NCI-H128 (cell line): ENCODE results near the gene LDLRAD4.

Experiments
- DNase-seq: peaks from one replicate; lab custom pipeline; 2025; ENCODE audit not compliant: unreplicated experiment; lab: John Stamatoyannopoulos, UW

Gene LDLRAD4

DNA sequence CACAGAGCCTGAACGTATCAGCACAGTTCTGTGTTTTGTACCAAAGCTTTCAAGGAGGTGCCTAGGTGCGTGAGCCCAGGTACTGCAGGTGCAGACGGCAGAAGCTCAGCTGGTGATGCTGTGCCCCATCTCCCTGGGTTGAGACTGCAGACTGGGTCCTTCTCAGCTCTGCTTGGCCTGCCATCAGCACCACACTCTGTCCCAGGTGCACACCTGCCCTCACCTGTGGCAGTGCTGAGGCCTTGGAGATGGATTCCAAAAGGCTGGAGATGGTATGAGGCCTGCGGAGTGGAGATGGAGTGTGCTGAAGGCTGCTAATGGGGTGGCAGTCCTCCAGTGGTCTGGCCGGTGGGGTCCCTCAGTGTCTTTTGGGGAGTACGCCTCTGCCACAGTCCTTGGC is 9.3 kb downstream of the LDLRAD4 start:
- DNase-seq, result no peak

DNA sequence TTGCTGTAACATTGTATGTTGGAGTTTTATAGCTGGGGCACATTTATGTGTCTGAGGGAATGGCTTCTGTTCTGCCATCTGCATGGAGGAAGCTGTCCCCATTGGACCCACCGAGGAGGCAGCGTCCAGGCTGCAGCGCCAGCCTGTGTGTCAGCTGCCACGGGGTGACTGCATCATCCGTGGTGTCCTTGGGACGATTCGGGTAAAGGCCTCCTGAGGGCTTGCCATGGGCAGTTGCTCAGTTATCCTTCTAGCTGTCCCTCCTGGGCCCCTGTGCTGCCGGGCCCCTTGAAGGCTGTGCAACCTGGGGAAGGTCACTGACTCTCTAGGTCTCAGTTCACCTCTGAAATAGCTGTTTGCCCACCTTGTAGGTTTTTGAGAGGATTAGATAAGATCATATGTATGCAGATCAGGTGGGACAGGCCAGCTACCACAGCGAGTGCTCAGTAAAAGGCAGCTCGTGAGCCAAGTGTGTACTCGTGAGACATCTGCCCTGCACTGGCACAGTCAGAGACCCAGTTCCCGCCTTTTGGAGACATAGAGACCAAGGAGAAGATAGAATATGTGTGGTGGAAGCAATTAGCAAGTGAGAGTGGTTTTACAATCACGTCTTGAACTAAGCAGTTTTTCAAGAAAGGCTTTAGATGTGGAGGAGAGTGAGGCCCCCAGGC is 10.6 kb downstream of the LDLRAD4 start:
- DNase-seq, result no peak

DNA sequence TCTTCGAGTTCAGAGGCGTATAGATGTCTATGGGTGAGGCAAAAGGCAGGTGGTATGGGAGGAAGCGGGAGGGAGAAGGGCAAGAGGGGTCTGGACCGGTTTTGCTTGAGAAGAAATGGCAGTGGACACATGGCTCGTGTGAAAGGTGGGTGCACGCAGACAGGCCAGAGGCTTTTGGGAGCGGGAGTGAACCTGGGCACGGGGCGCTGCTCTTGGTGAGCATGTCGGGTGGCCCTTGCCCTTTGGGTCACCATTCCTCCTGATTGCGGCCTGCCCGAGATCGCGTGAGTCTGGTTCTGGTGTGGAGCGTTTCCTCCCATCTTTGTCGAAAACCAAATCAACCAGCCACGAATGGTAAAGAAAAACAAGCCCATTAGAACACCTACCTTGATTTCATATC is 12.6 kb downstream of the LDLRAD4 start:
- DNase-seq, result no peak

DNA sequence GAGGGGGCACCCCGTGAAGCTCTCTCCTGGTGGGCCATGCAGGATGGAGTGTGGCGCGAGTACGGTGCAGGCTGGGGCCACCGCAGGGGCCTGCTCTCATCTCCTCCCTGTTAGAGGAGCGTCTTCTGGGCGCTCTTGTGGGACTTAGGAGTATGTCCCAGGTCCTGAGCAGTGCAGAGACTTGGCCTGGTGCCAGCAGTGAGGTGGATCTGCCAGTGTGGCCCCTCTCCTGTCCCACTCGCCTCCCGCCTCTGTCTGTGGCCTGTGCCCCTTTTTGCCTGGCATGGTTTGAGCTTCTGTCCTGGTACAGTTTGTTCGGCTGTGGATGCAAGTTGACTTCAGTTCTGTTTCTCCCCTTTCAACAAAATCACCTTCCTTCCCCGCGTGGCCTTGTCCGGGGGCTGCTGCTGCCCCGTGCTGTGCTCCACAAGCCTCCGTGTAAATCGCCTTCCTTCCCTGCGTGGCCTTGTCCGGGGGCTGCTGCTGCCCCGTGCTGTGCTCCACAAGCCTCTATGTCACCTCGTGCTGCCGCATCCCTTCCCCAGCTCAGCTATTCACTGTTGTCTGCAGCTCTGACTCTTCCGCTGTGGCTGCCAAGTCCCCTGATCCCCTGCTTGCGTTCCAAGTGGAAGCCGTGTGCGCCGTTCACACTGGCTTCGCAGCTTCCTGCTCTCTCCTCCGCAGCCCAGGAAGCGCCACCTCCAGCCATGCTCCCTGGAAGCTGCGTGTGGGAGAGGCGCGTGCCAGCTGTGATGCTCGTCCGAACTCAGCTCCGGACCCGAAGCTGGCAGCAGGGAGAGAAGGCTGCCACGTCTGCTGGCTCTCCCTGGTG is 13.7 kb downstream of the LDLRAD4 start:
- DNase-seq, result no peak

DNA sequence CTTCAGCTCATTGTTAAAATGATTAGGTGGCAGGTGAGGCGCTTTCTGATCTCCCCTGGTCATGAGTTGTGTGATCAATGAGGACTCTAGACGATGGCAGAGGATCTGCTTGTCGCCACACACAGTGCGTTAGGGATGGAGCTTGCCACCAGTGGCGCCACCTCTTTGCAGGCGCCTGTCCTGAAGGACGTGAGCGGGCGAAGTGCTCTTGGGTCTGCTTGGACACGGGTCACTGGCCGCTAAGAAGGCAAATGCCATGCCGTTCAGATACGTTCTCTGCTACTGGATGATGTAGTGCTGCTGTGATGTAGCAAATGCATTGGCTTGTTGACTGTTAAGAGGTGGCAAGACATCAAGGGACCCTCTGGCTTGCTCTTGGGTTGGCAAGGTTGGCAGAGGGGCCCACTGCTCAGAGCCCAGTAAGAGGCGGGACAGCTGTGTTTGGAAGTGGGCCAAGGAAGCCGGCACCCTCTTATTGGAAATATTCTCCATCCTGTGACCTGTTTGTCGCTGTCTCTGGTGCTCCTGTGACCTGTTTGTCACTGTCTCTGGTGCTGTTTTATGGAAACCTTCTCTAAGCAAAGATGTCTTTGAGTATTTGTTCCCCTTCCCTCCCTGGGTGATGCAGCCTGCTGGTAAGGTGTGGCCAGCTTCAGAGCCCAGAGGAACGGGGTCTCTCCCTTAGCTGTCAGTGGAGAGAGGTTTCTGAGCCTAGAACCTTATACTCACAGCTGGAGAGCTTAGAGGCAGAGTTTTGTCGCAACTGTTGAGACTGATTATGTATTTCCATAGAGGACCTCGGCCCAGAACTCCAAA is 14.6 kb downstream of the LDLRAD4 start:
- DNase-seq, result no peak

DNA sequence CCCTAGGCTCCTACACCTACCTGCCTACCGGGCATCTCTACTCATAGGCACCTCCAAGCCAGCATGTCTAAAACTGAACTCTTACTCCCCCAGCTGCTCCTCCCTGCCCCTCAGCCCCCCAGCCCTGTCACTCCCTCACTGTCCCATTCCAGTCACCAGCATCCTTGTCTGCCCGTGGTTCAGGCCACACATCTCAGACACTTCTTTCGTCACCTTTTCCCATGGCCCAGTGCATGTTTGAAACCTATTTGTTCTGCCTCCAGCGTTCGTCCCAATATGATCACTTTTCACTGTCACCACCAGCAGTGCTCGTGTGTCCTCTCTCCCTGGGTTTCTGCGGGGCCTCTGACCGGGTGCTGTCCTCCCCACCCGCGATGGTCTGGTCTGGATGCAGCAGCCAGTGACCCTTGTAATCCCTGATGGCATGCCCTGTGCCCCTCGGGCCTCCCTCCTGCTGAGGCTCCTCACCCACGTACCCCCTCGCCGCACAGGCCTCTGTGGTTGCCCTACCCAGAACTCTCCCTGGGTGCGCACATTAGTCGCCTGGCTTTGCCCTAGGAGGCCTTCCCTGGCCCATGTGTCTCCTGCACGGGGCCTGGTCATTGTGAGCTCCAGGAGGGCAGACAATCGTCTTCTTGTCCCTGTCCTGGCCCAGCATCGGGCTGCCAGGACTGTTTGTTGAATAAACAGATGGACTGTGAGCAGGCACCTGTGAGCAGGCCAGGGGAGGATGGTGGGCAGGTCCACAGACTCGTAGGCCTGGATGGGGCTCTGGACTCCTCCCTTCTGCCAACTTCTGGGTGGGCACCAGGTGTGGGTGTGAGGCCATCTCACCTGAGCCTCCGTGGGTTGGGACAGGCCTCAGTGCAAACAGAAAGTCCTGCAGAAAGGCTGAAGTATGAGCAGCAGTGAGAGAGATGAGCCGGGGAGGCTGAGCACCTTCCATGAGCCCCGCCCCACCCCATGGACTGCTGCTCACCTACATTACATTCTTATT is 15.5 kb downstream of the LDLRAD4 start:
- DNase-seq, result no peak

DNA sequence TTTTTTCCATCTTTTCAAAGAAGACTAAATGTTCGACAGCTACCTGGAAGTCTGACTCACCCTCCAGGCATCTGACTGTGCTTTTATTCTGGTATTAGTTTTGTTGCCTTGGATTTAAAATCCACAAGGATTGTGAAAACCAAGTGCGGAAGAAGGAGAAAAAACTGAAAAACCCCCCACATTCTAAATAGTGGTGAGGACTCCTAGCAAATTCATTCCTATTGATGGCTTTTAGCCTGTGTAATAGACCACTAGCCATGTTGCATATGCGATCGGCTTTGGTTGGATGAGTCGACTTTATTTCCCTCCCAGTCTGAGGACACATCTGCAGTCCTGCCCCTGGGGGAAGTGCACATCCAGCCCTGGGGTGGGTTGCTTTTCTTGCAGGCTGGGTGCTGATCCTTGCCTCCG is 16.9 kb downstream of the LDLRAD4 start:
- DNase-seq, result no peak

DNA sequence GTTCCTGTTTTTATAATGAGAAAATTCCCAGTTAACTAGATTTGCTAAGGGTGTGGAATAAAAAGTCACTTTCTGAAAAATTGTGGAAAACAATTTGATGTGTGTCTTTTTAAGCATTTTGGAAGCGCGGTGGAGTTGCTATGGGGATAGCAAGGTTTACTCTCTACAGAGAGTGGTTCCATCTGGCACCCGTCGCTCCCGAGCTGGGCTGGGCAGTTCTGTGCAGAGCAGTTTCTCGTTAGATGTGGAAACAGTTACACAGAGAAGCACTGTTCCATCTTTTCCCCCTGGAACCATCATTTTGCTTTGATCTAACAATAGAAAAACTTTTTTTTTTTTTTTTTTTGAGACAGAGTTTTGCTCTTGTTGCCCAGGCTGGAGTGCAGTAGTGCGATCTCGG is 17.4 kb downstream of the LDLRAD4 start:
- DNase-seq, result no peak

DNA sequence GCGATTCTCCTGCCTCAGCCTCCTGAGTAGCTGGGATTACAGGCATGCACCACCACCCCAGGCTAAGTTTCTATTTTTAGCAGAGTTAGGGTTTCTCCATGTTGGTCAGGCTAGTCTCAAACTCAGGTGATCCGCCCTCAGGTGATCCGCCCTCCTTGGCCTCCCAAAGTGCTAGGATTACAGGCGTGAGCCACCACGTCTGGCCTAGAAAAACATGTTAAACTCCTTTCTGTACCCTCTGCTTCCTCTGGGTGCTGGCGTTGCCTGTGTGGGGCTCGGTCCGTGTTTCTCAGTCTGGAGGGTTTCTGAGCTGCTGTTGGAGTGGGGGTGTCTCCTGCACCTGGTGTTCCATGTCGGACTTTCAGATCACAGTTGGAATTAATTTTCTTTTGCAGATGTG is 17.9 kb downstream of the LDLRAD4 start:
- DNase-seq, result no peak

DNA sequence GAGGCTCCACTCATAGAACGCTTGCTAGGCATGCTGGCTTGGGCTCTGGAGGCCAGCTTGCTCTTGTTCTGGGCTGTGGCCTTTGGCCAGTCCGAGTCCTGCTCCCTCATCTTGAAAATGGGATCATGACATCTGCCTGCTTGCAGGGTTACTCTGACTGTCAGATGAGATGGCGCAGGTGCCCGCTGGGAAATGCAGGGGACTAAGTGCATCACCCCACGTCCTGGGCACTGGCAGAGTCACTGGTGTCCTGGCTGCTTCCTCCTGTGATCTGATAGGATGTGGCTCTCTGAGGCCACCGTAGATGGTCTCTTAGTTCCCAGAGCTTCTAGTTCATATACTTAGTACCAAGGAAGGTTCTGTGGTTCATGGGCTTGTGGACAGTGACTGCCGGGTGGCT is 18.5 kb downstream of the LDLRAD4 start:
- DNase-seq, result no peak

DNA sequence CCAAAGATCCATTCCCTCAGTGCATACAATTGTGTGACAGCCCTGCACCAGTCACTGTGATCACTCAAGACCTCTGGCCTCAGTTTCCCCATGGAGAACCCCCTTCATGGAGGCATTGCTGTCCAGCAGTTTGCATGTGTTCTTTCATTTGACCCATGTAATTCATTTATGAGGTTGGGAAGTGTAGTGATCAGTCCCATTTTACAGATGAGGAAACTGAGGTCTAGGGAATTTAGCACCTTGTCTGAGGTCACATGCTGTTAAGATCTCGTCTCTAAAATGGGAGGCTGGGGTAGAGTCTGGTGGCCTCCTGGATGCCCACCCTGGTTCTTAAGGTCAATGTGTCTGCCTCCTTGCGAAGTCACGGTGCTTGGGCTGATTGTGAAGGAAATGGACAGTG is 19.1 kb downstream of the LDLRAD4 start:
- DNase-seq, result no peak

DNA sequence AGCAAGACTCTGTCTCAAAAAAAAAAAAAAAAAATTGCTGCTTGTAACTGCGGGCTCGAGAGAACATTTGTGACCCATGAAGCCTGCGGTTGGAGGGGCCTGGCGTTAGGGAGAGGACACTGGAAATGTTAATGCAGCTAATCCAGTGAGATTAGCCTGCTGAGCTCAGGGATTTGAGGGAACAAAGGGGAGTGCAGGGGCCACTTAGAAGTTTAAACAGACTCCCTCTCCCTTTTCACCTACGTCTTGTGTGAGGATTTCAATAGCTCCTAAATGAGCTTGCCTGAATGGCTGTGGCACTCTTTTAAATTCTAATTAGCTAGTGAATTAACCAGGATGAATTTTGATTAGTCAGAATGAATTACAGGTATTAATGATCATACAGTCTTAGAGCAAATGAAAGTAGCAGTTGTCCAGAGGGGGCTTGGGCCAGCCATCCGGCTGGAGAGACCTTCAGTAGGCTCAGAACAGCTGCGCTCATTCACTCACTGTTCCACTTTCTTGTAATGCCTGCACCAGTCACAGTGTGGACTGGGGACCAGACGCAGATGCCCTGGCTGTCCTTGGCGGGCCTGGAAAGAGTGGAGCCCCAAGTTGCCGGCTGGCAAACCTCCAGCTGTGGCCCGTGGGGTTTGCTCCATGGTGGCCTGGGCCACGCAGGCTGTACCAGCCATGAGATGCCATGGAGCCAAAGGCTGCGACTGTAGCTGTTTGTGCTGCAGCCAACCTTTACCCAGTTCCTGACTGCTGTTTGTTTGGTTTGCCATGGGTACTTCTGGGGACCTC is 20.8 kb downstream of the LDLRAD4 start:
- DNase-seq, result no peak

DNA sequence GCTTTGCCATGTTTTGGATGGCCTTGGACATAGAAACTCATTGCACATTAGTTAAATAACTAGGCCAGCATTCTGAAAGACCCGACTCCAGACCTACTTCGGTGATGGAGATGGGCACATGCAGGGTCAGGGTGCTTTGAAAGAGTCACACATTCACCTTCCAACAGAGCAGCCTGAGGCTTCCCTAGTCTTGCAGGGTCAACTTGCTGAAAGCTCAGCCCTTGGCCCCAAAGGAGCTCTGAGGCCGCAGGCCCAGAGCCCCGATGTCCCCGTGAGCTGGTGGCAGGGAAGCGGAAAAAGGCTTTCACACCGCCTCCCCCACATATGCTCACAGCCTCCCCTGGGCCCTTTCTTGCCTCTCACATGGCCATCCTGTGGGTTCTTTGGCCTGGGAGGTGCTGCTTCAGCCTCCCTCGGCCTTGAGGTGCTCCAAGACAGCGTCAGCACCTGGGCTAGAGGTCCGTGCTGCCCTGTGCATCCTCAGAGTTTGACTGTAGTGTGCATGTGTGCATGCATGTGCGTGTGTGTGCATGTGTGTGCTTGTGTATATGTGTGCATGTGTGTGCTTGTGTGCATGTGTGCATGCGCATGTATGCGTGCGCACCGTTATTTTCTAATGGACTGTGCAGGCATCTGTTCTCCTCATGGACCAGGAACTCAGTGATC is 21.6 kb downstream of the LDLRAD4 start:
- no peak for DNase-seq

DNA sequence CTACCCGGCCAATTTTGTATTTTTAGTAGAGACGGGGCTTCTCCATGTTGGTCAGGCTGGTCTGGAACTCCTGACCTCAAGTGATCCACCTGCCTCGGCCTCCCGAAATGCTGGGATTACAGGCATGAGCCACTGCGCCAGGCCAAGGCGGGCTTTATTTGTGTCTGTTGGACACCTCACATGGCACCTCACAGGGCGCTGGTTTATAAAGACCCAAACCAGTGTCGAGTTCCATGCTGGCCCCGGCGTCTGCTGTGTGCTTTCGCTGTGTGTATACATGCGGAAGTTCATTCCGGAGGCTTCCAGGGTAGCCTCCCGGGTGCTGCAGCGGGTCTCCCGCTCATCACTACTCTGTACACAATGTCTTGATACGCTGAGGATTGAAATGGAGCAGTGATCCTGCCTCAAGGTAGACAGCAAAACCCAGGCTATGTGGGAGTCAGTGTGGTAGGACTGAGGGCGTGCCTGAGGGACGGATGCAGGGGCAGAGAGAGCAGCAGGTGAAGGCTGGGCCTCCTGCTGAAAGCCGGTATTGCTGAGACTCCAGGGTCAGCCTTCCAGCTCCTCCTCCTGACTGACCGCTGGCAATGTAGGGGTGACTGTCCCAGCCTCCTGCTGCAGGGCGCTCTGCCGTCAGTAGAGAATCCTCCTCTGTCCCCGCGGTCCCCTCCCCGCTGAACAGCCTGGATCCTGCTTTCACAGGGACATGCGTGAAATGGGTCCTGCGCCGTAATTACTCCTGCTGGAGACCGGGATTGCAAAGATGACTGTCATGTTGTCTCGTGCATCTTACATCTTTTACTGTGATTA is 22.7 kb downstream of the LDLRAD4 start:
- DNase-seq, result no peak

DNA sequence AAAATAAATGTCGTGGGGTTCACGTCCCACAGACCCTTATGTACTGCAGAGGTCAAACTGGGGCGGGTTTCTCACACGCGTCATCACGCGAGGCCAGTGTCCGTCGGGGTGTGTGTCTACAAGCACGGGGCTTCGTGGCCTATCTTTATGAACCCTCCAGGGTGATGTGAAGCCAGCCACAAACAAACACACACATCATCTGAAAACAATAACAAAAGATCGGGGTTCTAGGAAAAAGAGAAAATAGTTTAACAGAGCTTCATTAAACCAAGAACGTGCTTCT is 23.3 kb downstream of the LDLRAD4 start:
- DNase-seq, result no peak

DNA sequence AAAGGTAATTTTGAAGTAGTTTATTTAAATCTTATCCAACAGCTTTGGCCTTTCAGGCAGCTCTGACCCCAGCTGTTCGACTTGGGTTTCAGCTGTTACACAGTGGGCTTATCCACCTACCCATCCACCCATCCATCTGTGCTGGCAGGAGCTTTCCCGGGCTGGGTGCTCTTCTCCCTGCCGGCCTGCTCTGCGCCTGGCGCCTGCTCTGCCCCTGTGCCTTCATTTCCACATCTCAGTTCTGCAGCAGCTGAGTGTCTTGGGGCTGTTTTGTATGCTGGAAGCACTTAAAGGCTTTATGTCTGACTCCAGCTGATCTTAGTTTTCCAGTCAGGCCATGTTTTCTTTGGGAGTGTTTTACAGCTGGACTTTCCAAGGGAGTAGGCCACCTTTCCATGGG is 24.2 kb downstream of the LDLRAD4 start:
- DNase-seq, result no peak

DNA sequence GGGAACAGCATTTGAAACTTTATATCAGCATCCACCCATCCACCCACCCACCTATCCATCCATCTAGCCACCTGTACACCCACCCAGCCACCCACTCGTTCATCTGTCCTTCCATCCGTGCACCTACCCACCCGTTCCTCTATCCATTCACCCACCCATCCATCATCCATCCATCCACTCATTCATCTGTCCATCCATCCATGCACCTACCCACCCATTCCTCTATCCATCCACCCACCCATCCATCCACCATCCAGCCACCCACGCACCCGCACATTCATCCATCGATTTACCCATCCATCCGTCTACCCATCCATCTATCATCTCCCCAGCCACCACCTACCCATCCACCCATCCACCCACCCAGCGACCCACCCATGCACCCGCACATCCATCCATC is 24.8 kb downstream of the LDLRAD4 start:
- no peak for DNase-seq

DNA sequence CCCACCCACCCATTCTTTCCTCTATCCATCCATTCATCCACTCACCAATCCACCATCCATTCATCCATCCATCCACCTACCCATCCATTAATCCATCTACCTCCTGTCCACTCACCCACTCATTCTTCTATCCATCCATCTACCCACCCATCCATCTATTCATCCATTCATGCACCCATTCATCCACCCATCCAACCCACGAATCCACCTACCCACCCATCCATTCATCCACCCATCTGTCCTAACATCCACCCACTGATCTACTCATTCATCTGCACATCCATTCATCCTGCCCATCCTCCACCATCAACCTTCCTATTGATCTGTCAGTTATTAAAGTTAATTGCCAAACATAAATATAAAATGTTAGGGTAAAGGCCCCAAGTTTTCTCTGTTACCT is 25.6 kb downstream of the LDLRAD4 start:
- DNase-seq, result no peak
